ENCODE data around the gene DNAJC9. TPM values are rescaled to one million over a fixed set of nuclear protein-coding genes. Genes with fewer than 3 reads are reported as not detected.

The DNAJC9 gene
- total and polyA plus RNA-seq, 5 experiments from 2014 or later: 27.5 to 30.8 (median 28.5) TPM

DNA sequence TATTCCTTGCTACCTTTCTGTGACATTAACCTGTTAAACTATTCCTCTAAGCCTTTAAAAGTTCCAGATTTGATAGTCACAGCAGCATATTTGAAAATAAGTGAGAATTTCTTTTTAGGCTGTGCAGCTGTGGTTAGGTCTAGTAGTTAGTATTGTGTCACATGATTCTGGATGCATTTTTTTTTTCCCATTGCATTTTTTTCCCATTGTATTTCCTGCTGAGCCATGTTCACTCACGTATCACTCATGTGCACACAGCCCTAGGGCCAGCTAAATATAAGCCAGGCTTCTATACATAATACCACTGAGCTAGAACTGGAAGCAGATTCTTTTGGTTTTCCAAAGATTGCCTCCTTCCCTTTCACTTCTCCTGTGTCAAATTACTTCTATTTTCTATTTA is 37.4 kb downstream of the DNAJC9 start:
- DNase-seq (no peak), ATAC-seq (no peak)
- H3K27ac Mint-ChIP-seq: no peak overlapping the region
- H3K4me1 Mint-ChIP-seq: peaks cover 0 to 3% (median under 1%) of the 10 kb centered on the region in 4 donors
- peaks cover 8 to 40% (median 38%) of the 10 kb centered on the region in 3 donors for H3K36me3 Mint-ChIP-seq
- peaks cover 0 to 5% (median 0%) of the 10 kb centered on the region in 9 donors for H3K9me3 Mint-ChIP-seq
- POLR2A ChIA-PET: no interaction called here
- H3K4me3 Mint-ChIP-seq: no peak overlapping the region
- H3K27me3 Mint-ChIP-seq: no peaks in the 10 kb centered on the region

DNA sequence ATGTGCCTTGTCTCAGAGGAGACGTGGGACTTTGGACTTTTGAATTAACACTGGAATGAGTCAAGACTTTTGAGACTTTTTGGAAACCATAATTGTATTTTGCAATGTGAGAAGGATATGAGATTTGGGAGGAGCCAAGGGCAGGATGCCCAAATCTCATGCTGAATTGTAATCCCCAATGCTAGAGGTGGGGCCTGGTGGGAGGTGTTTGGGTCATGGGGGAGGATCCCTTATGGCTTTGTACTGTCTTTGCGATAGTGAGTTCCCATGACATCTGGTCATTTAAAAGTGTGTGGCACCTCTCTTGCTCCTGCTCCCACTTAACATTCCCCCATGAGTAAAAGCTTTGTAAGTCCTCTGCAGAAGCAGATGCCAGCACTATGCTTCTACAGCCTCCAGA is 39.2 kb downstream of the DNAJC9 start:
- H3K4me3 Mint-ChIP-seq: no peak overlapping the region
- H3K36me3 Mint-ChIP-seq: peaks cover 8 to 27% (median 20%) of the 10 kb centered on the region in 3 donors
- H3K9me3 Mint-ChIP-seq: peaks cover 0 to 5% (median 0%) of the 10 kb centered on the region in 9 donors
- H3K27me3 Mint-ChIP-seq: no peaks in the 10 kb centered on the region
- no peak overlapping the region for H3K27ac Mint-ChIP-seq
- H3K4me1 Mint-ChIP-seq: peaks cover 0 to 2% (median 0%) of the 10 kb centered on the region in 4 donors
- DNase-seq (no peak), ATAC-seq (no peak)
- POLR2A ChIA-PET: no interaction called here

DNA sequence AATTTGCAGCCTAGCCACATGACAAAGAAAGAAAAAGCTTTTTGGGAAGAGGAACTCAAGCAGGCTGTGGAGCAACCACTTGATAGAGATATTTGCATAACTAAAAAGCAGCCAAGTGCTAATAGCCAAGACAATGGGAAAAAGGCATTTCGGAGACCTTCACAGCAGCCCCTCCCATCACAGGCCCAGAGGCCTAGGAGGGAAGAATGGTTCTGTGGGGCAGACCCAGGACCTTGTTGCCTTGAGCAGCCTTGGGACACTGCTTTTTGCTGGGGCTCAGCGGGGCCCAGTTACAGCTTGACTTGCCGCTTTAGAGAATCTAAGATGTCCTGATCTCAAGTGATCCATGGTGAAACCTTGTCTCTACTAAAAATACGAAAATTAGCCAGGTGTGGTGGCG is 40.7 kb downstream of the DNAJC9 start:
- H3K27ac Mint-ChIP-seq: no peak overlapping the region
- ATAC-seq: no peak

GRCh38 chr10:73205890-73206289 is 41.2 kb downstream of the DNAJC9 start:
- Mint-ChIP-seq H3K27ac (no peak overlapping the region), H3K36me3 (peaks cover 8 to 24% (median 12%) of the 10 kb centered on the region in 3 donors), H3K4me3 (no peak overlapping the region), H3K4me1 (no peaks in the 10 kb centered on the region), H3K27me3 (no peaks in the 10 kb centered on the region), H3K9me3 (peaks cover 0 to 5% (median 0%) of the 10 kb centered on the region in 9 donors)
- POLR2A ChIA-PET: no interaction called here
- no peak for DNase-seq
- no peak for ATAC-seq

More for the DNA sequence above, 40.7 kb downstream of the DNAJC9 start:
- peaks cover 8 to 24% (median 14%) of the 10 kb centered on the region in 3 donors for H3K36me3 Mint-ChIP-seq
- peaks cover 0 to 5% (median 0%) of the 10 kb centered on the region in 9 donors for H3K9me3 Mint-ChIP-seq
- no peak overlapping the region for H3K4me3 Mint-ChIP-seq
- POLR2A ChIA-PET: no interaction called here
- DNase-seq: no peak
- no peaks in the 10 kb centered on the region for H3K27me3 Mint-ChIP-seq
- no peaks in the 10 kb centered on the region for H3K4me1 Mint-ChIP-seq

DNA sequence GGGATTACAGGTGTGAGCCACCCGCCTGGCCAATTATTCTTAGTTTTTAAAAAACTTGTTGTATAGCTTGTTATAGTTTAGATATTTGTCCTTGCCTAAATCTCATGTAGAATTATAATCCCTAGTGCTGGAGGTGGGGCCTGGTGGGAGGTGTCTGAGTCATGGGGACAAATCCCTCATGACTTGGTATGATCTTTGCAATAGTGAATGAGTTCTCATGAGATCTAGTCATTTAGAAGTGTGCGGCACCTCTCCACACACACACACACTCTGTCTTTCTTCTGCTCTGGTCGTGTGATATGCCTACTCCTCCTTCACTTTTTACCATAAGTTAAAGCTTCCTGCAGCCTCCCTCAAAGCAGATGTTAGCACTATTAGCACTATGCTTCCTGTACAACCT is 42.0 kb downstream of the DNAJC9 start:
- Mint-ChIP-seq H3K27me3 (no peaks in the 10 kb centered on the region), H3K4me1 (no peaks in the 10 kb centered on the region), H3K36me3 (peaks cover 8 to 19% (median 12%) of the 10 kb centered on the region in 3 donors), H3K9me3 (peaks cover 0 to 5% (median 0%) of the 10 kb centered on the region in 9 donors), H3K4me3 (no peak overlapping the region), H3K27ac (no peak overlapping the region)
- POLR2A ChIA-PET: interaction anchor here (0.6 kb wide), 1 partner anchor 602 kb away, joined by 3 read pairs; no protein-coding TSS in a partner anchor
- ATAC-seq: no peak
- DNase-seq: no peak

Other genes with a start within 250 kb of the DNAJC9 start
- 10 to 100 TPM; 16.0 to 16.6 TPM for gene P4HA1, start 150.4 kb downstream of the DNAJC9 start, total RNA-seq
- gene P4HA1, start 150.4 kb downstream of the DNAJC9 start, polyA plus RNA-seq: 10 to 100 TPM; 14.2 to 17.6 (median 14.4) TPM
- 1 to 10 TPM; 2.2 to 3.4 TPM for gene NUDT13, start 136.8 kb downstream of the DNAJC9 start, total RNA-seq
- 1 to 10 TPM; 1.0 to 1.7 (median 1.3) TPM for gene NUDT13, start 136.8 kb downstream of the DNAJC9 start, polyA plus RNA-seq
- gene ECD, start 79.2 kb downstream of the DNAJC9 start, total RNA-seq: 10 to 100 TPM; 31.3 to 36.0 TPM
- gene ECD, start 79.2 kb downstream of the DNAJC9 start, polyA plus RNA-seq: 10 to 100 TPM; 19.9 to 32.8 (median 31.5) TPM
- gene FAM149B1, start 79.1 kb downstream of the DNAJC9 start, total RNA-seq: 10 to 100 TPM; 20.3 to 21.5 TPM
- 1 to 10 TPM; 5.1 to 5.6 (median 5.4) TPM for gene FAM149B1, start 79.1 kb downstream of the DNAJC9 start, polyA plus RNA-seq
- 10 to 100 TPM; 51.3 to 54.3 TPM for gene MRPS16, start 5.4 kb upstream of the DNAJC9 start, total RNA-seq
- 100 to 1,000 TPM in 1 of 3 donors, 10 to 100 TPM in 2; 91.1 to 117 (median 92.4) TPM for gene MRPS16, start 5.4 kb upstream of the DNAJC9 start, polyA plus RNA-seq
- 1 to 10 TPM; 6.7 to 9.0 TPM for gene CFAP70, start 111.6 kb upstream of the DNAJC9 start, total RNA-seq
- under 1 TPM; 0.31 to 0.50 (median 0.39) TPM for gene CFAP70, start 111.6 kb upstream of the DNAJC9 start, polyA plus RNA-seq
- gene ANXA7, start 166.8 kb upstream of the DNAJC9 start, total RNA-seq: 100 to 1,000 TPM; 105 to 112 TPM
- 100 to 1,000 TPM; 168 to 193 (median 179) TPM for gene ANXA7, start 166.8 kb upstream of the DNAJC9 start, polyA plus RNA-seq
- 1 to 10 TPM; 5.9 to 6.2 TPM for gene MSS51, start 186.3 kb upstream of the DNAJC9 start, total RNA-seq
- under 1 TPM in 2 of 3 donors, not detected in 1; 0.07 TPM for gene MSS51, start 186.3 kb upstream of the DNAJC9 start, polyA plus RNA-seq
- gene PPP3CB, start 248.8 kb upstream of the DNAJC9 start, total RNA-seq: 10 to 100 TPM; 33.9 to 35.0 TPM
- gene PPP3CB, start 248.8 kb upstream of the DNAJC9 start, polyA plus RNA-seq: 1 to 10 TPM; 5.0 to 5.8 (median 5.8) TPM

Data from naive thymus-derived CD8-positive, alpha-beta T cell (primary cell).